Forelimb muscle (tissue), 1 donor: ENCODE measurements around the gene SULT1E1. TPM values are rescaled to one million over a fixed set of nuclear protein-coding genes. Genes with fewer than 3 reads are reported as not detected.

ENCODE experiments used
- DNase-seq: peaks from one replicate; pipeline ENCODE4 v3.0.0-alpha.2; 2013; ENCODE audit warnings: low read depth
- polyA plus RNA-seq: library from polyadenylated mRNA; unstranded; fragments of 120-200 nt; gene quantifications from one replicate; pipeline ENCODE4 v1.2.1, GENCODE V29; 2013; ENCODE audit not compliant: insufficient read length

SULT1E1 gene
- polyA plus RNA-seq, 1 donor = 23.6 TPM

DNA sequence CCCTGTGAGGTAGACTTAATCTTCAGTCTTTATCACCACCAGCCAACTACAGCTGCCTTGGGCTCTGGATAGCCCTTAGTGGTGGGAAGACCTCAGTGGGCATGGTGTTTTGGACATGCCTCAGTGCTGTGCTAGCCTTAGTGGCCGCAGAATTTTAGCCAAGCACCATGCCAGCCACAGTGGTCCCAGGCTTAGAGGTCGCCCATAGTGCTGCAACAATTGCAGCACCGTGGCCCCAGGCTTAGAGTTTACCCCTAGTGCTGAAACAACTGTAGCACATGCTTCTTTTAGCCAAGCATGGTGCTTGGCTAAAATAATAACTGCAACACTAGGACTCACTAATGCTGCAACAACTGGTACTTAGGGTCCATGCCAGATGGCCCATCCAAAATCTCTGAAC is 60.6 kb downstream of the SULT1E1 start:
- no peak for DNase-seq

DNA sequence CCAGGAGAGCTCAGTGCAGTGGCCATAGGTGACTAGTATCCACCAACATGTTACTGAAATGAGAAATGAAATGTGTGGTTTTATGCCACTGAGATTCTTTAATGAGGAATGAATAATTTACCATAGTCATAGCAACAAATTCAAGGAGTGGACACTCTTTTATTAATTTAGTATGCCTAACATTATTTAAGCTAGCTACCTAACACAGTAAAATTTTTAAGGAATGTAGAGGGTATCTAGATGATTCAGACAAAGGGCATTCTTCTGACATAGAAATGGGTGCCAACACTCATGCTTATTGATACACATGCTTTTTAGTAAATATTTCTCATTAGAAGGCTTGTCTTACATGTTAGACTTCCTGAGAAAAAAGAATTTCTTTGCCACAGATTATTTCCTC is 66.2 kb downstream of the SULT1E1 start:
- no peak for DNase-seq

Other genes starting within 250 kb of the SULT1E1 start
- not detected for gene UGT2A2, start 220.5 kb downstream of the SULT1E1 start, polyA plus RNA-seq
- 0.09 TPM for gene UGT2A1, start 206.9 kb downstream of the SULT1E1 start, polyA plus RNA-seq
- gene SULT1B1, start 99.5 kb downstream of the SULT1E1 start, polyA plus RNA-seq = 0.61 TPM
- not detected for gene CSN1S1, start 70.9 kb upstream of the SULT1E1 start, polyA plus RNA-seq
- gene CSN2, start 105.6 kb upstream of the SULT1E1 start, polyA plus RNA-seq = not detected
- not detected for gene STATH, start 135.8 kb upstream of the SULT1E1 start, polyA plus RNA-seq
- gene HTN3, start 168.3 kb upstream of the SULT1E1 start, polyA plus RNA-seq = not detected
- 0.08 TPM for gene HTN1, start 190.3 kb upstream of the SULT1E1 start, polyA plus RNA-seq